Spleen (tissue), 7 donors: ENCODE data around the gene SULF2.

Experiments
- CTCF ChIP-seq, 11 experiments: fragments of 200-600 bp in 7 of 11; fragments of 450-650 bp in 4 of 11; sonication (generic) in 4 of 11; IDR thresholded peaks in 8 of 11; conservative IDR thresholded peaks in 3 of 11; 1 replicate in 7 of 11; 2 replicates in 4 of 11; pipeline versions ENCODE4 v1.4.0 to v1.8.0; 2016 to 2021; ENCODE audit warnings: antibody characterized with exemption in 11 of 11, inconsistent platforms in 4 of 11, mild to moderate bottlenecking in 1 of 11
- POLR2AphosphoS5 ChIP-seq, 3 donors: sonication (generic); formaldehyde crosslinking; IDR thresholded peaks; one replicate each; pipeline ENCODE4 v1.5.1; 2017; ENCODE audit warnings: antibody characterized with exemption in 3 of 3
- donor health status: DM: no; HTN: no; CAD: no; lungs with moderate emphysema.
- donor health status: DM: no; HTN: no; CAD: no.
- donor health status: DM: no; HTN: no; CAD: no.

GRCh38 chr20:47669927-47670890, 115.1 kb downstream of the SULF2 start:
- TF ChIP-seq CTCF (IDR thresholded peaks at IDR 0.05 in 8 of 11, conservative IDR thresholded peaks at IDR 0.05 in 3 of 11): no peak
- no peak for TF ChIP-seq POLR2AphosphoS5 (IDR thresholded peaks at IDR 0.05)
